NOMO-1 (cell line): ENCODE data around the gene ABCA9.
"Not testable (repeated sequence)": the region's sequence is repeated elsewhere in the genome, so short reads cannot be mapped to it uniquely, and the experiment has no call there.

Source experiments
- DNase-seq, 2 experiments: peaks; one replicate each; lab custom pipeline; 2025; ENCODE audit not compliant: unreplicated experiment in 2 of 2; lab: John Stamatoyannopoulos, UW

ABCA9 gene

GRCh38 chr17:69060822-69061221 is at the start of gene ABCA9:
TSS of gene ABCA9 (minus strand) at chr17:69060927. CDS start at chr17:69051126, 9,801 bp downstream.
- no peak for DNase-seq

- no peak for DNase-seq
Measured at GRCh38 chr17:69105907-69106730, 45.4 kb upstream of the ABCA9 start.

- no peak for DNase-seq
Measured at GRCh38 chr17:69103557-69104233, 43.0 kb upstream of the ABCA9 start.

GRCh38 chr17:69098625-69099024 is 37.9 kb upstream of the ABCA9 start:
- DNase-seq: peak; percentile 72 to 84

GRCh38 chr17:69096541-69096940 is 35.8 kb upstream of the ABCA9 start:
- DNase-seq: no peak

GRCh38 chr17:69093995-69094394 is 33.3 kb upstream of the ABCA9 start:
- no peak for DNase-seq

- DNase-seq: peak; percentile 84 to 95
Measured at GRCh38 chr17:69093279-69093789, 32.6 kb upstream of the ABCA9 start.

GRCh38 chr17:69090365-69090764 is 29.6 kb upstream of the ABCA9 start:
- no peak for DNase-seq

GRCh38 chr17:69088643-69089200 is 28.0 kb upstream of the ABCA9 start:
- no peak for DNase-seq

- DNase-seq: no peak
Measured at GRCh38 chr17:69086641-69087040, 25.9 kb upstream of the ABCA9 start.

GRCh38 chr17:69084911-69085310 is 24.2 kb upstream of the ABCA9 start:
- no peak for DNase-seq

- no peak for DNase-seq
Measured at GRCh38 chr17:69082696-69083095, 22.0 kb upstream of the ABCA9 start.

- no peak for DNase-seq
Measured at GRCh38 chr17:69078864-69079263, 18.1 kb upstream of the ABCA9 start.

- no peak for DNase-seq
Measured at GRCh38 chr17:69075823-69076222, 15.1 kb upstream of the ABCA9 start.

- DNase-seq: not testable (repeated sequence)
Measured at GRCh38 chr17:69073392-69073791, 12.7 kb upstream of the ABCA9 start.

- DNase-seq: not testable (repeated sequence)
Measured at GRCh38 chr17:69072803-69073256, 12.1 kb upstream of the ABCA9 start.

- DNase-seq: not testable (repeated sequence)
Measured at GRCh38 chr17:69071233-69071586, 10.5 kb upstream of the ABCA9 start.

- not testable (repeated sequence) for DNase-seq
Measured at GRCh38 chr17:69070378-69071232, 9.9 kb upstream of the ABCA9 start.

GRCh38 chr17:69069226-69069750 is 8.6 kb upstream of the ABCA9 start:
- no peak for DNase-seq
